H9 (cell line): ENCODE results near the gene PKD1. TPM values are rescaled to one million over a fixed set of nuclear protein-coding genes. Genes with fewer than 3 reads are reported as not detected.
"Not testable (repeated sequence)": the region's sequence is repeated elsewhere in the genome, so short reads cannot be mapped to it uniquely, and the experiment has no call there.

Source experiments
- DNase-seq: peaks from one replicate; pipeline ENCODE4 v3.0.0-alpha.2; 2017
- H2AFZ ChIP-seq: one replicate; pipeline ENCODE4 v1.6.1; 2013; ENCODE audit warnings: mild to moderate bottlenecking, low read length, control low read depth, moderate library complexity
- H2AK5ac ChIP-seq: 2 replicates; pipeline ENCODE4 v1.6.1; 2013; ENCODE audit warnings: low read length, control low read depth, mixed read lengths; ENCODE audit not compliant: insufficient read length
- H2BK120ac ChIP-seq: one replicate; pipeline ENCODE4 v1.6.1; 2013; ENCODE audit warnings: low read depth, mild to moderate bottlenecking, low read length, control low read depth, inconsistent platforms; ENCODE audit not compliant: poor library complexity, severe bottlenecking
- H2BK12ac ChIP-seq: 2 replicates; pipeline ENCODE4 v1.6.1; 2013; ENCODE audit warnings: low read length, control low read depth, mixed read lengths, low read depth; ENCODE audit not compliant: insufficient read length
- H2BK15ac ChIP-seq: 2 replicates; pipeline ENCODE4 v1.6.1; 2013; ENCODE audit warnings: low read depth, low read length, control low read depth
- H2BK20ac ChIP-seq: one replicate; pipeline ENCODE4 v1.6.1; 2013; ENCODE audit warnings: low read depth, mild to moderate bottlenecking, low read length, control low read depth, inconsistent platforms; ENCODE audit not compliant: poor library complexity, severe bottlenecking
- H2BK5ac ChIP-seq: 2 replicates; pipeline ENCODE4 v1.6.1; 2013; ENCODE audit warnings: low read length, control low read depth, mixed read lengths; ENCODE audit not compliant: insufficient read length
- H3K14ac ChIP-seq: 2 replicates; pipeline ENCODE4 v1.6.1; 2013; ENCODE audit warnings: low read length, control low read depth; ENCODE audit not compliant: insufficient read depth
- H3K18ac ChIP-seq: 2 replicates; pipeline ENCODE4 v1.6.1; 2013; ENCODE audit warnings: low read depth, mild to moderate bottlenecking, mixed read lengths, low read length, control low read depth; ENCODE audit not compliant: insufficient read length
- H3K23ac ChIP-seq: 2 replicates; pipeline ENCODE4 v1.6.1; 2013; ENCODE audit warnings: low read length, control low read depth, mixed read lengths, low read depth; ENCODE audit not compliant: insufficient read length
- H3K23me2 ChIP-seq: 2 replicates; pipeline ENCODE4 v1.6.1; 2013; ENCODE audit warnings: low read depth, mild to moderate bottlenecking, mixed read lengths, low read length, control low read depth; ENCODE audit not compliant: insufficient read length, poor library complexity, severe bottlenecking
- H3K27ac ChIP-seq: 2 replicates; pipeline ENCODE4 v1.5.1; 2013; ENCODE audit warnings: low read length, control low read depth, mixed read lengths, low read depth; ENCODE audit not compliant: insufficient read length
- H3K27me3 ChIP-seq: 2 replicates; pipeline ENCODE4 v1.6.1; 2013; ENCODE audit warnings: low read length, control low read depth, inconsistent platforms; ENCODE audit not compliant: insufficient read depth
- H3K4ac ChIP-seq: 2 replicates; pipeline ENCODE4 v1.6.1; 2013; ENCODE audit warnings: low read depth, mild to moderate bottlenecking, control low read depth, inconsistent platforms, low read length, moderate library complexity
- H3K4me1 ChIP-seq: 2 replicates; pipeline ENCODE4 v1.6.1; 2013; ENCODE audit warnings: low read length, control low read depth, inconsistent platforms; ENCODE audit not compliant: insufficient read depth
- H3K4me2 ChIP-seq: 2 replicates; pipeline ENCODE4 v1.6.1; 2013; ENCODE audit warnings: low read length, control low read depth, mixed read lengths; ENCODE audit not compliant: insufficient read length, insufficient read depth
- H3K56ac ChIP-seq: 2 replicates; pipeline ENCODE4 v1.6.1; 2013; ENCODE audit warnings: low read depth, mild to moderate bottlenecking, mixed read lengths, low read length, control low read depth; ENCODE audit not compliant: insufficient read length
- H3K79me1 ChIP-seq: 2 replicates; pipeline ENCODE4 v1.6.1; 2013; ENCODE audit warnings: low read depth, mild to moderate bottlenecking, moderate library complexity, low read length, control low read depth, inconsistent platforms; ENCODE audit not compliant: insufficient read depth, poor library complexity, severe bottlenecking
- H3K79me2 ChIP-seq: 2 replicates; pipeline ENCODE4 v1.6.1; 2013; ENCODE audit warnings: low read length, control low read depth, inconsistent platforms; ENCODE audit not compliant: insufficient read depth
- H3K9ac ChIP-seq: 2 replicates; pipeline ENCODE4 v1.6.1; 2013; ENCODE audit warnings: low read length, control low read depth, mixed read lengths; ENCODE audit not compliant: insufficient read length; ENCODE audit errors: extremely low read depth
- H3K9me3 ChIP-seq: one replicate; pipeline ENCODE4 v1.6.1; 2013; ENCODE audit warnings: low read depth, low read length, inconsistent platforms; ENCODE audit not compliant: control insufficient read depth
- H3T11ph ChIP-seq: one replicate; pipeline ENCODE4 v1.6.1; 2013; ENCODE audit warnings: mild to moderate bottlenecking, low read length, control low read depth, inconsistent platforms
- H4K20me1 ChIP-seq: one replicate; pipeline ENCODE4 v1.6.1; 2013; ENCODE audit not compliant: control insufficient read depth, insufficient read length, insufficient read depth
- H4K5ac ChIP-seq: 2 replicates; pipeline ENCODE4 v1.6.1; 2013; ENCODE audit warnings: low read depth, mild to moderate bottlenecking, mixed read lengths, low read length, control low read depth; ENCODE audit not compliant: insufficient read length
- H4K8ac ChIP-seq: replicated peaks from 2 replicates; pipeline ENCODE4 v1.6.1; 2013; ENCODE audit warnings: low read length, control low read depth, mixed read lengths, low read depth; ENCODE audit not compliant: insufficient read length
- H4K91ac ChIP-seq: 2 replicates; pipeline ENCODE4 v1.6.1; 2013; ENCODE audit warnings: low read depth, mild to moderate bottlenecking, moderate library complexity, mixed read lengths, low read length, control low read depth; ENCODE audit not compliant: insufficient read length
- H3K27ac Mint-ChIP-seq, 3 experiments: 2 replicates in 2 of 3; 3 replicates in 1 of 3; pipeline ENCODE4 v1.8.0; 2020 to 2021; ENCODE audit warnings: mixed read lengths in 3 of 3, mild to moderate bottlenecking in 1 of 3, moderate library complexity in 1 of 3
- H3K27me3 Mint-ChIP-seq: 2 replicates; pipeline ENCODE4 v1.8.0; 2021; ENCODE audit warnings: low read depth, mild to moderate bottlenecking, moderate library complexity, mixed read lengths
- H3K36me3 Mint-ChIP-seq, 3 experiments: 2 replicates in 2 of 3; 3 replicates in 1 of 3; pipeline ENCODE4 v1.8.0; 2020 to 2021; ENCODE audit warnings: low read depth in 3 of 3, mixed read lengths in 3 of 3; ENCODE audit not compliant: insufficient read depth in 1 of 3
- H3K4me1 Mint-ChIP-seq, 2 experiments: 2 replicates each; pipeline ENCODE4 v1.8.0; 2020; ENCODE audit warnings: mixed read lengths in 2 of 2
- H3K4me3 Mint-ChIP-seq, 2 experiments: 2 replicates in 1 of 2; 3 replicates in 1 of 2; pipeline ENCODE4 v1.8.0; 2020 to 2021; ENCODE audit warnings: mild to moderate bottlenecking in 2 of 2, mixed read lengths in 2 of 2, moderate library complexity in 1 of 2
- H3K9me3 Mint-ChIP-seq, 2 experiments: 2 replicates in 1 of 2; 3 replicates in 1 of 2; pipeline ENCODE4 v1.8.0; 2020; ENCODE audit warnings: mild to moderate bottlenecking in 2 of 2, mixed read lengths in 2 of 2, moderate library complexity in 1 of 2
- WGBS: extraction: QIAGEN DNeasy Blood & Tissue Kit; methylation state at CpG from one replicate; pipeline ENCODE4 v1.1.7; 2013; ENCODE audit warnings: missing lambda C conversion rate, low lambda C conversion rate, mixed read lengths; ENCODE audit not compliant: insufficient read length; ENCODE audit errors: extremely low coverage; 5-methylcytosine and 5-hydroxymethylcytosine counted together
- total RNA-seq: library from RNA; stranded (reverse); gene quantifications from 2 replicates; pipeline ENCODE4 v1.2.1, GENCODE V29; 2021

Gene PKD1
- total RNA-seq, 1 experiment from 2014 or later, result 88.0 TPM

GRCh38 chr16:2110332-2111008 lies 25.2 kb downstream of the PKD1 start:
- not testable (repeated sequence) for H3K4ac ChIP-seq, H3K4me1 Mint-ChIP-seq, DNase-seq, H4K5ac ChIP-seq, H3K9me3 Mint-ChIP-seq, H3K4me3 Mint-ChIP-seq, H3K27me3 ChIP-seq, H3K79me2 ChIP-seq, H3K9ac ChIP-seq, H3K9me3 ChIP-seq, H3K23me2 ChIP-seq, H4K20me1 ChIP-seq, H2AFZ ChIP-seq, H3K4me2 ChIP-seq, H3K56ac ChIP-seq, H3K27ac ChIP-seq, H3K79me1 ChIP-seq, H4K91ac ChIP-seq, H2AK5ac ChIP-seq, H3K4me1 ChIP-seq, H2BK20ac ChIP-seq, H3K27ac Mint-ChIP-seq, H2BK15ac ChIP-seq, H3T11ph ChIP-seq, H3K27me3 Mint-ChIP-seq, H3K14ac ChIP-seq, H2BK5ac ChIP-seq, H3K23ac ChIP-seq, H4K8ac ChIP-seq, H2BK12ac ChIP-seq, H3K18ac ChIP-seq, H2BK120ac ChIP-seq
- peaks cover 2 to 26% (median 13%) of the 10 kb centered on the region in 3 experiments; a peak in 6 of 7 replicates for H3K36me3 Mint-ChIP-seq
- no CpG with 5 or more reads among the region's 43 CpGs for WGBS

DNA sequence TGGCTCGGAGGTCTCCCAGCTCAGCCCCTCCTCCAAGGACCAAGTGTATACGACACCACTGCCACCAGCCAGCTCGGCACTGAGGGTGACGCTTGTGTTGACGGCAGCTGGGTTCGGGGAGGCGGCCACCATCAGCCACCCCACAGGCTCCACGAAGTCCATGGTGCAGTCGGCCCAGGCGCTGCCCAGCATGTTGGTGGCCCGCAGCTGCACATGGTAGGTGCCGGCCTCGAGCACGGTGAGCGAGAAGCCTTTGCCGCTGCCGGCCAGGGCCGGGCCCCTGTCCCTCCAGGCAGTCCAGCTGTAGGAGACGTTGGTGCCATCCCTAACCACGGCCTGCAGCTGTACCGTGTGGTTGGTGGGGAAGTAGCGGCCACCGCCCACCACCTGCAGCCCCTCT lies 25.8 kb downstream of the PKD1 start:
- not testable (repeated sequence) for H3K23me2 ChIP-seq, H2BK15ac ChIP-seq, H2AK5ac ChIP-seq, H3K9ac ChIP-seq, H3K9me3 ChIP-seq, H3K27me3 Mint-ChIP-seq, H3K4ac ChIP-seq, H3K79me2 ChIP-seq, H3K27ac ChIP-seq, H2BK5ac ChIP-seq, DNase-seq, H3K4me2 ChIP-seq, H3K79me1 ChIP-seq, H2BK20ac ChIP-seq, H3K27ac Mint-ChIP-seq, H3K4me3 Mint-ChIP-seq, H3K27me3 ChIP-seq, H3K4me1 ChIP-seq, H3K18ac ChIP-seq, H4K20me1 ChIP-seq, H3K14ac ChIP-seq, H2BK120ac ChIP-seq, H3K4me1 Mint-ChIP-seq, H3K9me3 Mint-ChIP-seq, H3T11ph ChIP-seq, H4K8ac ChIP-seq, H3K56ac ChIP-seq, H2AFZ ChIP-seq, H4K5ac ChIP-seq, H3K23ac ChIP-seq, H4K91ac ChIP-seq, H2BK12ac ChIP-seq
- WGBS, result no CpG with 5 or more reads among the region's 23 CpGs
- peaks cover 2 to 28% (median 13%) of the 10 kb centered on the region in 3 experiments; a peak in 6 of 7 replicates for H3K36me3 Mint-ChIP-seq
